Measurements from ENCODE around the gene SLC24A3. TPM values are rescaled to one million over a fixed set of nuclear protein-coding genes. Genes with fewer than 3 reads are reported as not detected.

SLC24A3 gene
- total RNA-seq, 6 donors from 2014 or later, result 6.3 to 10.8 (median 9.3) TPM

- H3K4me1 ChIP-seq, result no peaks in the 10 kb centered on the region
- H3K4me3 ChIP-seq, result no peak overlapping the region
- no peaks in the 10 kb centered on the region for H3K36me3 ChIP-seq
- no peaks in the 10 kb centered on the region for H3K27me3 ChIP-seq
- ATAC-seq (ENCODE audit: low FRiP score in 2 of 2) (no peak), DNase-seq (no peak)
- H3K27ac ChIP-seq, result no peak overlapping the region
- 90 to 93% methylated on average over 4 of the region's 4 CpGs for WGBS, 2 donors
- TF ChIP-seq EP300 (IDR thresholded peaks at IDR 0.05) (no peak), CTCF (IDR thresholded peaks at IDR 0.05) (no peak), POLR2A (IDR thresholded peaks at IDR 0.05) (no peak), POLR2AphosphoS5 (IDR thresholded peaks at IDR 0.05) (no peak)
- no peaks in the 10 kb centered on the region for H3K9me3 ChIP-seq
Measured at GRCh38 chr20:19723051-19723450, 510.6 kb downstream of the SLC24A3 start.

GRCh38 chr20:19723813-19724430, 511.5 kb downstream of the SLC24A3 start:
- 79 to 82% methylated on average over 11 of the region's 11 CpGs for WGBS, 2 donors
- TF ChIP-seq POLR2AphosphoS5 (IDR thresholded peaks at IDR 0.05) (no peak), EP300 (IDR thresholded peaks at IDR 0.05) (no peak), POLR2A (IDR thresholded peaks at IDR 0.05) (no peak), CTCF (IDR thresholded peaks at IDR 0.05) (no peak)

DNA sequence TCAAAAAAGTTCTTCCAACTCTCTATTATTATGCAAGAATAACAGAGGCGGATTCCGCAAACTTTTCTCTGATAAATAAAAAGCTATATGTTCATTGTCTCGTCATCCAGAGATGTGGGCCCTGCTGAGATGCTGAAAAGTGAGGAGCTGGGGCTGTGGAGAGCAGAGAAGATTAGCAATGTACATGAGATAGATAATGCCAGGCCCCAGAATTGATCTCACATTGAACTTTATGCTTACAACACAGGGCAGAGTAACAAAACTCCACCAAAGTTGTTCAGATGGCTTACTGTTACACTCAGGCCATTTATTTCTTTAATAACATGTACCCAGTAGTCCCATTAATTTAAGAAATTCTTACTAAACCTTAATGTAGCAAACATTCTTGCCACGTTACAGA, 512.9 kb downstream of the SLC24A3 start:
- Histone ChIP-seq H3K36me3 (no peaks in the 10 kb centered on the region), H3K4me1 (no peaks in the 10 kb centered on the region), H3K27ac (no peak overlapping the region), H3K4me3 (no peak overlapping the region), H3K9me3 (no peaks in the 10 kb centered on the region), H3K27me3 (no peaks in the 10 kb centered on the region)
- 91 to 94% methylated on average over 4 of the region's 4 CpGs for WGBS, 2 donors
- ATAC-seq (ENCODE audit: low FRiP score in 2 of 2) (no peak), DNase-seq (no peak)
- TF ChIP-seq CTCF (IDR thresholded peaks at IDR 0.05), result no peak
- TF ChIP-seq EP300 (IDR thresholded peaks at IDR 0.05), result no peak

More at GRCh38 chr20:19723813-19724430, 511.5 kb downstream of the SLC24A3 start:
- H3K36me3 ChIP-seq, result no peaks in the 10 kb centered on the region
- DNase-seq (no peak), ATAC-seq (ENCODE audit: low FRiP score in 2 of 2) (no peak)
- H3K27ac ChIP-seq, result no peak overlapping the region
- H3K27me3 ChIP-seq, result no peaks in the 10 kb centered on the region
- no peak overlapping the region for H3K4me3 ChIP-seq
- no peaks in the 10 kb centered on the region for H3K9me3 ChIP-seq
- H3K4me1 ChIP-seq, result no peaks in the 10 kb centered on the region

GRCh38 chr20:19725814-19726525, 513.5 kb downstream of the SLC24A3 start:
- DNase-seq, result no peak
- peak in 1 of 2 donors; percentile 48 for ATAC-seq (ENCODE audit: low FRiP score in 2 of 2)

More at GRCh38 chr20:19725814-19726525, 513.5 kb downstream of the SLC24A3 start:
- H3K27me3 ChIP-seq, result no peaks in the 10 kb centered on the region
- WGBS, 2 donors, result 80 to 86% methylated on average over 1 of the region's 1 CpG
- H3K36me3 ChIP-seq, result no peaks in the 10 kb centered on the region
- H3K27ac ChIP-seq, result no peak overlapping the region
- no peak overlapping the region for H3K4me3 ChIP-seq
- H3K4me1 ChIP-seq, result no peaks in the 10 kb centered on the region
- TF ChIP-seq EP300 (IDR thresholded peaks at IDR 0.05), result no peak
- TF ChIP-seq POLR2AphosphoS5 (IDR thresholded peaks at IDR 0.05), result no peak
- no peak for TF ChIP-seq POLR2A (IDR thresholded peaks at IDR 0.05)
- no peak for TF ChIP-seq CTCF (IDR thresholded peaks at IDR 0.05)
- no peaks in the 10 kb centered on the region for H3K9me3 ChIP-seq

Measured in upper lobe of left lung (tissue), 6 donors.